GM12878 (cell line): ENCODE measurements around the gene SPAG16. TPM values are rescaled to one million over a fixed set of nuclear protein-coding genes. Genes with fewer than 3 reads are reported as not detected.

Experiments used
- ATAC-seq: fragments of 200-7000 bp; cut with Tn5 transposase; 3 replicates; pipeline ENCODE4 v1.9.1; 2020; ENCODE audit warnings: mild to moderate bottlenecking, moderate library complexity
- BruUV-seq: library from RNA; stranded (reverse); fragments of 400-500 nt; replicated peaks from 2 replicates; lab custom pipeline; 2021; lab: Mats Ljungman, UMichigan
- CTCF ChIA-PET: fragments of 300-600 bp; sonication (Branson Sonifier 250); formaldehyde crosslinking; extraction: SDS; loops from one replicate; lab custom pipeline; 2021; ENCODE audit warnings: inconsistent platforms; lab: Yijun Ruan, JAX
- POLR2A ChIA-PET: fragments of 350-600 bp; formaldehyde crosslinking; extraction: SDS; loops from one replicate; lab custom pipeline; 2021; ENCODE audit warnings: inconsistent platforms; lab: Charles Lee
- RAD21 ChIA-PET: fragments of 300-600 bp; sonication (Branson Sonifier 250); formaldehyde crosslinking; loops from one replicate; lab custom pipeline; 2023; ENCODE audit warnings: antibody characterized with exemption; ENCODE audit not compliant: unreplicated experiment; lab: Charles Lee
- SMC1A ChIA-PET: fragments of 300-600 bp; sonication (Branson Sonifier 250); formaldehyde crosslinking; loops from one replicate; lab custom pipeline; 2023; ENCODE audit not compliant: unreplicated experiment, uncharacterized antibody; lab: Charles Lee
- DNase-seq: peaks from one replicate; pipeline ENCODE4 v3.0.0-alpha.2; 2011; ENCODE audit warnings: low read depth, low spot score
- FAIRE-seq: peaks from 3 replicates; lab custom pipeline; 2011; peaks lifted over from hg19 to GRCh38; lab: Jason Lieb, UNC
- H2AFZ ChIP-seq: 2 replicates; pipeline ENCODE4 v1.6.0; 2011; ENCODE audit warnings: low read depth, low read length, control low read depth; ENCODE audit not compliant: control insufficient read depth
- H3K27ac ChIP-seq: 2 replicates; pipeline ENCODE4 v1.5.1; 2011; ENCODE audit warnings: control low read depth; ENCODE audit not compliant: control insufficient read depth, insufficient read depth
- H3K27me3 ChIP-seq, 2 experiments: replicated peaks in 1 of 2; 2 replicates each; pipeline versions ENCODE4 v1.6.0 to v1.6.1; 2011; ENCODE audit warnings: low read length in 1 of 2; ENCODE audit not compliant: control insufficient read depth in 2 of 2, insufficient read depth in 2 of 2
- H3K36me3 ChIP-seq, 2 experiments: 2 replicates each; pipeline ENCODE4 v1.5.1; 2011; ENCODE audit warnings: low read length in 1 of 2; ENCODE audit not compliant: control insufficient read depth in 2 of 2, insufficient read depth in 2 of 2
- H3K4me1 ChIP-seq: 2 replicates; pipeline ENCODE4 v1.6.1; 2011; ENCODE audit warnings: mild to moderate bottlenecking, low read length, moderate library complexity, mixed read lengths; ENCODE audit not compliant: control insufficient read depth, insufficient read depth
- H3K4me2 ChIP-seq: 2 replicates; pipeline ENCODE4 v1.6.0; 2011; ENCODE audit warnings: control low read depth; ENCODE audit not compliant: control insufficient read depth, insufficient read depth
- H3K4me3 ChIP-seq: fragments of 200-600 bp; sonication (generic); 2 replicates; pipeline ENCODE4 v1.5.1; 2016
- H3K79me2 ChIP-seq: 2 replicates; pipeline ENCODE4 v1.6.0; 2011; ENCODE audit warnings: low read length; ENCODE audit not compliant: control insufficient read depth, insufficient read depth
- H3K9ac ChIP-seq: 2 replicates; pipeline ENCODE4 v1.8.0; 2011; ENCODE audit warnings: low read length, control low read depth, mixed read lengths; ENCODE audit not compliant: control insufficient read depth, insufficient read depth
- H3K9me3 ChIP-seq: replicated peaks from 3 replicates; pipeline ENCODE4 v1.5.1; 2011; ENCODE audit warnings: mild to moderate bottlenecking, low read length; ENCODE audit not compliant: control insufficient read depth, insufficient read depth
- H4K20me1 ChIP-seq: 2 replicates; pipeline ENCODE4 v1.6.0; 2011; ENCODE audit not compliant: control insufficient read depth, insufficient read depth
- BMI1 ChIP-seq: fragments of 450-650 bp; IDR thresholded peaks from 2 replicates; pipeline ENCODE4 v1.6.1; 2016; ENCODE audit warnings: mild to moderate bottlenecking, moderate library complexity, borderline replicate concordance
- CBX3 ChIP-seq: fragments of 200-600 bp; sonication (generic); IDR thresholded peaks from 2 replicates; pipeline ENCODE4 v1.6.1; 2016; ENCODE audit warnings: low read depth, borderline replicate concordance
- CHD4 ChIP-seq: fragments of 200-600 bp; sonication (generic); IDR thresholded peaks from 2 replicates; pipeline ENCODE4 v1.6.1; 2016; ENCODE audit warnings: mild to moderate bottlenecking
- CREM ChIP-seq: IDR thresholded peaks from 2 replicates; pipeline ENCODE4 v1.6.1; 2014; ENCODE audit warnings: antibody characterized with exemption, low read depth
- FOXM1 ChIP-seq: IDR thresholded peaks from 2 replicates; pipeline ENCODE4 v1.6.1; 2012; ENCODE audit warnings: low read depth, mild to moderate bottlenecking, inconsistent platforms, low read length, moderate library complexity
- JUND ChIP-seq: IDR thresholded peaks from 2 replicates; pipeline ENCODE4 v1.6.1; 2012; ENCODE audit warnings: low read depth, mild to moderate bottlenecking, low read length, improper control_type of control experiment, moderate library complexity
- NR2F1 ChIP-seq: fragments of 450-650 bp; conservative IDR thresholded peaks from 2 replicates; pipeline ENCODE4 v1.6.1; 2017; ENCODE audit warnings: mild to moderate bottlenecking
- NRF1 ChIP-seq: conservative IDR thresholded peaks from 2 replicates; pipeline ENCODE4 v1.6.1; 2011; ENCODE audit warnings: mild to moderate bottlenecking, low read depth, low read length, improper control_type of control experiment
- PAX8 ChIP-seq: fragments of 450-650 bp; IDR thresholded peaks from 2 replicates; pipeline ENCODE4 v1.6.1; 2017; ENCODE audit warnings: mild to moderate bottlenecking, moderate library complexity
- PKNOX1 ChIP-seq: fragments of 450-650 bp; IDR thresholded peaks from 2 replicates; pipeline ENCODE4 v1.6.1; 2016; ENCODE audit warnings: mild to moderate bottlenecking
- RCOR1 ChIP-seq: conservative IDR thresholded peaks from 2 replicates; pipeline ENCODE4 v1.6.1; 2012; ENCODE audit warnings: low read depth, low read length, improper control_type of control experiment
- RFX5 ChIP-seq: IDR thresholded peaks from 2 replicates; pipeline ENCODE4 v1.6.1; 2011; ENCODE audit warnings: low read depth, low read length, improper control_type of control experiment
- SIN3A ChIP-seq: IDR thresholded peaks from 2 replicates; pipeline ENCODE4 v1.6.1; 2012; ENCODE audit warnings: low read depth, low read length, improper control_type of control experiment
- SP1 ChIP-seq: IDR thresholded peaks from one replicate; pipeline ENCODE4 v1.6.1; 2011; ENCODE audit warnings: low read depth, low read length
- SREBF2 ChIP-seq: IDR thresholded peaks from 2 replicates; pipeline ENCODE4 v1.6.1; 2012; ENCODE audit warnings: mild to moderate bottlenecking, low read length
- STAT1 ChIP-seq: fragments of 450-650 bp; conservative IDR thresholded peaks from 2 replicates; pipeline ENCODE4 v1.6.1; 2014; ENCODE audit warnings: antibody characterized with exemption, mild to moderate bottlenecking
- YY1 ChIP-seq: IDR thresholded peaks from 2 replicates; pipeline ENCODE4 v1.6.1; 2011; ENCODE audit warnings: low read depth, mild to moderate bottlenecking, low read length
- ZNF207 ChIP-seq: fragments of 450-650 bp; IDR thresholded peaks from 2 replicates; pipeline ENCODE4 v1.6.1; 2014; ENCODE audit warnings: antibody characterized with exemption, mild to moderate bottlenecking, borderline replicate concordance
- ZNF384 ChIP-seq: IDR thresholded peaks from 2 replicates; pipeline ENCODE4 v1.6.1; 2012; ENCODE audit warnings: low read depth, mild to moderate bottlenecking, low read length, improper control_type of control experiment, borderline replicate concordance
- WGBS: methylation state at CpG from one replicate; pipeline ENCODE4 v1.1.6; 2016; ENCODE audit warnings: low lambda C conversion rate; ENCODE audit not compliant: insufficient replicate concordance, insufficient coverage; ENCODE audit errors: missing lambda C conversion rate; 5-methylcytosine and 5-hydroxymethylcytosine counted together
- in situ Hi-C: fragments of 300-500 bp; cut with MboI; formaldehyde crosslinking; loops from 9 replicates; pipeline ENCODE4 v1.14.3; 2018; ENCODE audit warnings: mixed read lengths
- intact Hi-C: fragments of 100-400 bp; cut with micrococcal nuclease; formaldehyde crosslinking; loops from one replicate; pipeline ENCODE4 v1.14.2; 2022; ENCODE audit not compliant: unreplicated experiment
- polyA plus RNA-seq, 11 experiments: library from polyadenylated mRNA; depleted of rRNA in 4 of 11; unstranded in 6 of 11; stranded (reverse) in 5 of 11; fragments of >200 nt; fragmentation: Nextera tagmentation in 4 of 11; fragmentation: Illumina TruSeq in 1 of 11; extraction: Ambion mirVana in 4 of 11; extraction: Trizol in 1 of 11; gene quantifications; 1 replicate in 1 of 11; 2 replicates in 10 of 11; pipeline versions ENCODE4 v1.2.1 to v1.2.3, GENCODE V29; 2011 to 2016; ENCODE audit warnings: inconsistent platforms in 2 of 11, missing spikeins in 2 of 11, low read depth in 1 of 11
- total RNA-seq, 4 experiments: library from RNA; depleted of rRNA in 3 of 4; stranded (reverse); fragments of >200 nt in 3 of 4; fragmentation: Illumina TruSeq in 1 of 4; extraction: Trizol in 1 of 4; gene quantifications; 2 replicates each; pipeline versions ENCODE4 v1.2.1 to v1.2.3, GENCODE V29; 2013 to 2021
- TF ChIP-seq, protein P1 (sequence below): IDR thresholded peaks from 2 replicates; pipeline ENCODE4 v1.6.1; 2012; ENCODE audit warnings: low read depth, low read length, improper control_type of control experiment
- TF ChIP-seq, protein P2 (sequence below): fragments of 450-650 bp; IDR thresholded peaks from 2 replicates; pipeline ENCODE4 v1.6.1; 2017; ENCODE audit warnings: borderline replicate concordance

SPAG16 gene
- total and polyA plus RNA-seq, 10 of the 15 experiments (the other 5 are each of a cell fraction or from before 2014, with no cell fraction given): 6.0 to 25.0 (median 15.2) TPM

- SMC1A ChIA-PET: no interaction called here
- WGBS: 51% methylated on average over 6 of the region's 6 CpGs
Measured at GRCh38 chr2:214075456-214075855, 791.2 kb downstream of the SPAG16 start.

GRCh38 chr2:214076527-214076926 lies 792.3 kb downstream of the SPAG16 start:
- RAD21 ChIA-PET: no interaction called here
- no peak for DNase-seq
- Histone ChIP-seq H3K79me2 (no peaks in the 10 kb centered on the region), H3K27me3 (no peaks in the 10 kb centered on the region), H2AFZ (no peak overlapping the region), H3K9ac (no peak overlapping the region), H3K4me3 (no peak overlapping the region), H3K27ac (no peak overlapping the region), H3K4me1 (no peaks in the 10 kb centered on the region), H3K36me3 (no peaks in the 10 kb centered on the region), H3K9me3 (no peaks in the 10 kb centered on the region), H3K4me2 (no peak overlapping the region), H4K20me1 (no peaks in the 10 kb centered on the region)
- in situ Hi-C loops: no loop called here
- intact Hi-C loops: no loop called here
- ATAC-seq: peak; percentile 75
- POLR2A ChIA-PET: no interaction called here
- CTCF ChIA-PET: no interaction called here
- no peak for FAIRE-seq
- 0% methylated on average over 1 of the region's 1 CpG for WGBS
- SMC1A ChIA-PET: no interaction called here
- no TSS peak for BruUV-seq
- TF ChIP-seq, protein P1, sequence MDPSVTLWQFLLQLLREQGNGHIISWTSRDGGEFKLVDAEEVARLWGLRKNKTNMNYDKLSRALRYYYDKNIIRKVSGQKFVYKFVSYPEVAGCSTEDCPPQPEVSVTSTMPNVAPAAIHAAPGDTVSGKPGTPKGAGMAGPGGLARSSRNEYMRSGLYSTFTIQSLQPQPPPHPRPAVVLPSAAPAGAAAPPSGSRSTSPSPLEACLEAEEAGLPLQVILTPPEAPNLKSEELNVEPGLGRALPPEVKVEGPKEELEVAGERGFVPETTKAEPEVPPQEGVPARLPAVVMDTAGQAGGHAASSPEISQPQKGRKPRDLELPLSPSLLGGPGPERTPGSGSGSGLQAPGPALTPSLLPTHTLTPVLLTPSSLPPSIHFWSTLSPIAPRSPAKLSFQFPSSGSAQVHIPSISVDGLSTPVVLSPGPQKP: no peak
- TF ChIP-seq NR2F1: no peak
- no peak for TF ChIP-seq STAT1
- no peak for TF ChIP-seq BMI1
- TF ChIP-seq CHD4: no peak
- TF ChIP-seq PKNOX1: no peak
- TF ChIP-seq YY1: no peak
- TF ChIP-seq PAX8: no peak

More at GRCh38 chr2:214075456-214075855, 791.2 kb downstream of the SPAG16 start:
- ATAC-seq (no peak), FAIRE-seq (no peak), DNase-seq (no peak)
- Histone ChIP-seq H3K9ac (no peak overlapping the region), H3K27ac (no peak overlapping the region), H3K79me2 (no peaks in the 10 kb centered on the region), H4K20me1 (no peaks in the 10 kb centered on the region), H3K4me1 (no peaks in the 10 kb centered on the region), H3K36me3 (no peaks in the 10 kb centered on the region), H3K9me3 (no peaks in the 10 kb centered on the region), H3K27me3 (no peaks in the 10 kb centered on the region), H3K4me2 (no peak overlapping the region), H3K4me3 (no peak overlapping the region), H2AFZ (no peak overlapping the region)
- TF ChIP-seq ZNF207 (no peak), SREBF2 (no peak), RCOR1 (no peak), FOXM1 (no peak), NRF1 (no peak), JUND (no peak), CREM (no peak), ZNF384 (no peak), SIN3A (no peak), SP1 (no peak), CBX3 (no peak), RFX5 (no peak)
- TF ChIP-seq, protein P2, sequence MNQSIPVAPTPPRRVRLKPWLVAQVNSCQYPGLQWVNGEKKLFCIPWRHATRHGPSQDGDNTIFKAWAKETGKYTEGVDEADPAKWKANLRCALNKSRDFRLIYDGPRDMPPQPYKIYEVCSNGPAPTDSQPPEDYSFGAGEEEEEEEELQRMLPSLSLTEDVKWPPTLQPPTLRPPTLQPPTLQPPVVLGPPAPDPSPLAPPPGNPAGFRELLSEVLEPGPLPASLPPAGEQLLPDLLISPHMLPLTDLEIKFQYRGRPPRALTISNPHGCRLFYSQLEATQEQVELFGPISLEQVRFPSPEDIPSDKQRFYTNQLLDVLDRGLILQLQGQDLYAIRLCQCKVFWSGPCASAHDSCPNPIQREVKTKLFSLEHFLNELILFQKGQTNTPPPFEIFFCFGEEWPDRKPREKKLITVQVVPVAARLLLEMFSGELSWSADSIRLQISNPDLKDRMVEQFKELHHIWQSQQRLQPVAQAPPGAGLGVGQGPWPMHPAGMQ: no peak
- in situ Hi-C loops (no loop called here), intact Hi-C loops (no loop called here)
- ChIA-PET POLR2A (no interaction called here), RAD21 (no interaction called here), CTCF (no interaction called here)
- BruUV-seq: no TSS peak
